Measurements from ENCODE around the gene HSH2D.

The HSH2D gene

DNA sequence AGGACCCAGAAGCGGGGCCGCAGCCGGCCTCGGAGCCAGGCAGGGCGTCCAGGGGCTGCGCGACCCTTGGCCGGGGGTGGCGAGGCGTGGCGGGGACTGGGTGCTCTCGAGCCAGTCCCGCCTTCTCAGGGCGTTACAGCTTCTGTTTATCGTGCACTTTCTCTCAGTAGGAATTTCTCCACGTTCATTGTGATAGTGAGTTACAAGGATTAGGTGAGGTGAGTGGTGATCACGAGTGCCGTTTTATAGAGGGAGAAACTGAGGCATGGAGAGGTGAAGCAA is 54.8 kb downstream of the HSH2D start:
- DNase-seq, result no peak

DNA sequence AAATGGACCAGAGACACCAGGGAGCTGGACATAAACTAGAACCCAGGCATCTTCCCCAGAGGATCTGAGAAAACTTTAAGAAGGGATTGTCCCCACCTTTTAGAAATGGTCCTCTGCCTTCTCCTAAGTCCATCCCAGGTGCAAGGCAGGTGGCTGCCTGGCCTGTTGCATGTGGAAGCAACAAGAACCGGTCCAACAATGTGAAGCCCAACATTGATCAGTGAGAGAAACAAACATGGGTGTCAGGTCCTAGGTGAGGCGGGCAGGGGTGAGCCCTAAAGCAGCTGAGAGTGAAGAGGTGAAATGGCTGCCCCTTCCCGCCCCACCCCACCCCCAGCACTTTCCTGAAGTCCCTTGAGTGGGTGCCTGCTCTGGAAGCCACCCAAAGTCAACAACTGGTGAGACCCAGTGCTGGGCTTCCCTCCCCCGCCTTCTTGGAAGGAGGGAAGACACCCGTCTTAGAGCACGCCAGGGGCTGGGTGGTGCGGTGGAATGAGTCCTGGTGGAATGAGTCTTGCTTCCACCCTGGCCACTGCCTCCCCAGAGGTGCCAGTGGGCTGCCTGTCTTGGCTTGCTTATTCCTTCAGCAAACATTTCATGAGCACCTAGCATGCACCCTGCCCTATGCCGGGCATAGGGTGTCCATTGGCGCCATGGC is 55.9 kb downstream of the HSH2D start:
- no peak for DNase-seq

DNA sequence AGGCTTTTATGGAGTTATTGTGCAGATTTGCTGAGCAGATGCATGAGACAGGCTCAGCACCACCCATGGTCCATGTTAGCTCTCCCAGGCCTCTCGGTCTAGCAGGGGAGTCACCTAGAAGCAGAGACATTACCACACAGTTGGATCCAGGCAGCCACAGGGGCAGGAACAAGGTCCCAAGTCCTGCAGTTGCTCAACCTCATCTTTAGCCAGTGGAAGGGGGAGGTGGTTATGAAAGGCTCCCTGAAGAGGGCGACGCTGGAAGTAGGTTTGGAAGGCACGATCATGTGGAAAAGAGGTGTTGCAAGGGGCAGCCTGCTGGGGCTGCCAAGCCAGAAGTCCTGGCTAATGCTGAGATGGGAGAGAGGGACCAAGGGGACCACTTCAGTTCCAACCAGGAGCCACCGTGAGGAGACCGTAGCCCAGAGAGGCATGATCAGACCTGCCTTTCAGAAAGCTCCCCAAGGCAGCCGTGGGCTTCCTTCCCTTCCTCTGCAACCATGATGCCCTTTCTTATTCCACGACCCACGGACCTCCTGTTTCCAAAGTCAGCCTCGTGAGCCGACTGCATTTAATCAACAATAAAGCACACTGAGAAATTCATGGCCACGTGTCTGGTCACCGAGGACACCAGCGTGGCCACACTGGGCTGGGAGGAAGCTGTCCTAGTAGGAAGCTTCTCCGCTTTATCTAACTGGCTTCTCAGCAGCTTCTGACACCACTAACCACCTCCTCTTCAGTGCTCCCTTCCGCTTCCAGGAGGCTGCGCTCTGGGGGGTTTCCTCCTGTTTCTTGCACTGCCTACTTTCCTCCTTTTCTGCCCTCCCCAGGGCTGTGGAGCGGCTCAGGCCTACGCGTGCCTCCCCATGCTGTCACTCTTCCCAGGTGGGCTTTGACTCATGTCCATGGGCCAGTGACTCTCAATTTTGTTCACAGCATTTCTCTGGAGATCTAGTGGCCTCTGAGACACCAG is 56.8 kb downstream of the HSH2D start:
- DNase-seq, result no peak

- no peak for DNase-seq
These were observed 57.5 kb downstream of the HSH2D start for GRCh38 chr19:16201011-16201391.

GRCh38 chr19:16202320-16203255 is 59.1 kb downstream of the HSH2D start:
- DNase-seq, result no peak

GRCh38 chr19:16203256-16204004 is 59.9 kb downstream of the HSH2D start:
- no peak for DNase-seq

- no peak for DNase-seq
These were observed 60.5 kb downstream of the HSH2D start for GRCh38 chr19:16204005-16204294.

DNA sequence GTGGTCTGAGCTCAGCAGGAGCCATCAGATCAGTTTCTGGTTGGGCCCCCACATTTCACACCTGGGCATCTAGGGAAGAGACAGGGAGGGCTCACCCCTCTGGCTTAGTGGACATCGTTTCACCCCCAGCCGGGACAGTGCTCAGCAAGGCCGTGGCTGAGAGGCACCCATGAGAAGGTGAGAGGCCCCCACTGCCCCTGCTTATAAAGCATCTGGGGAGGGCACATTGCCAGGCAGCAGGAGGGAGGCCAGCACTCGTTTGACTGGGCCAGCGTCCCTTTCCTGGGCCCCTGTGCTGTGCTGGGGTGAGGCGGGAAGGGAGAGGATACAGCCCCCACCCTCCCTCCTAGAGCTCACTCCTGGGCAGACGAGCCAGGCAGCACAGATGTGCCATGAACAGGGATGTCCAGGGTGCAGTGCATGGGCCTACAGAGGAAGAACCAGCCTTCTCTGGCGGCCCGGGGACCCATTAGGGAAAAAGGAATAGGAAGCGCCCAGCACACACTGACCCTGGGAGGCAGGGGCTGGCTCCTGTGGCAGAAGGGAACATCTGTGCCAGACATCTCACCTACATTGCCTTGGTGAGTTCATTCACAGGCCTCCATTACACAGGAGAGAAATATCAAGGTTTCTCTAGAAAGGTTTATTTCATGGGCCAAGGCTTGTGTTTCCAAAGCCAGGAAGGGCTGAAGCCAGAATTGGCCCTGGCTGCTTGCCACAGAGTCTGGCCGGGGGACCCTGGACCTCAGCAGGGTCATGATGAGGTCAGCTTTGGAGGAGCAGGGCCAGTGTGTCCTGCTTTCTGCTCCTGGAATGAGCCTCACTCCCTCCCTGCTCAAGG is 61.9 kb downstream of the HSH2D start:
- DNase-seq, result no peak

DNA sequence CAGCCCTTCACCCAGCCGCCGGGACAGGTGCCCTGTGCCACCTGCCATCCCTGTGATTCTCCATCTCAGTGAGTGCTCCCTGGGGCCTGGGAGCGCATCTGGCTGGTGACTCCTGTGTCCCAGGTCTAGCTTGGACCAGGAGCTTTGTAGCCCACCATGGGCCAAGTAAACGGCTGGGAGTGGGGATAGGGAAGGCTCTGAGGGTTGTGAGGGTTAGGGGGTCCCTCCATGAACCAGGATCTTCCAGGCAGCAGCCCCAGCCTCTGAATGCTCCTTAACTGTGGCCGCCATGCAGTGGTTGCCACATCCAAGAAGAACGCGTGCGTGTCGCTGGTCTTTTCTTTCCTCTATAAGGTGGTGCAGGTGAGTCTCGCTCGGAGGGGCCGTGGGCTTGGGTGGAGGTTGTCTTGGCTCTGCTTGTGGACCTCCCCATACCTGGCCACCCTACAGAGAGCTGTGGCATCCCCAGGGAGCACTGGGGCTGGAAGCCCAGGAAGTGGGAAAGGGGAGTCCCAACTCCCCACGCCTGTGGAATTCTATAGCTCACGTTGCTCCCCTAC is 62.6 kb downstream of the HSH2D start:
- DNase-seq, result no peak

- DNase-seq, result no peak
These were observed 63.2 kb downstream of the HSH2D start for GRCh38 chr19:16206637-16207036.

DNA sequence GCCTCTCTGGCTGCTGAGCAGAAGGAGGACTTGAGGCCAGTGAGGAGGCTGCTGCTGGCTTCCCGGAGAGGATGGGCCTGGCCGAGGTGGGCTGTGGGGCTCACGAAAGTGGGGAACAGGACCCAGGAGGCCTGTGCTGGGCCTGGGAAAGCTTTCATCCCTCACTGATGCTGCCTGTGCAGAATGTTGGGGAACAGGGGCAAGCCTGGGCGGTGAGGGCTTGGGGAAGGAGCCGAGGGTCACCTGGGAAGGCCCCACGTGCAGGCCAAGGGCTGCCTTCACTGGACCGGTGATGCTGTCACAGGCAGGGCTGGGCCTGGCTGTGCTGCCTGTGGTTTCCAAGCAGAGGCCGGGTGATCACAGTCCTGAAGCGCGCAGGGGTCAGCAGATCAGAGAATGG is 63.6 kb downstream of the HSH2D start:
- no peak for DNase-seq

DNA sequence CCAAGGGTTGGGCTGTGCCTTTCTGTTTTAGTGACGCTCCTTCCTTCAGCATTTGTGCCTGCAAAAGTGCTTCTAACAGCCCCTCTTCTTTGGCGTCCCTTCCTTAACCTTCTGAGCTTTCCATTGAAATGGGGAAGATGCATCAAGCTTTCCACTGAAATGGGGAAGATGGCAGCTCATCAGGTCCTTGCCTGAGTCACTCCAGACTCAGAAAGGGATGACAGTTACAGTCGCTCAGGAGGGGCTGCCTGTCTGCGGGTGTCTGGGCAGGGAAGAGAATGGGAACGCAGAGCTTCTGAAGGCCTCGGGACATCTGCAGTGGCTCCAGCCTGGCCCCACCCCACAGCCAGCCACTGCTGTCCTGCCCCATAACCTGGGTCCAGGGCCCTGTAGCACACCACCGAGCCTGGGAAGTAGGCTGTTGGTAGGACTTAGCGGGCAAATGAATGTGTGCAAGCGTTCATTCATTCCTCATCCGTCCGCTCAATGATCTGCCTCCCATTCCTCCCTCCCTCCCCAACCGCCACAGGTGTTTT is 64.1 kb downstream of the HSH2D start:
- no peak for DNase-seq
